Measurements from ENCODE around the gene HRH1. TPM values are rescaled to one million over a fixed set of nuclear protein-coding genes. Genes with fewer than 3 reads are reported as not detected.

The HRH1 gene
- total and polyA plus RNA-seq, 2 experiments from 2014 or later = not detected

GRCh38 chr3:11156026-11156410 is 1.7 kb downstream of the HRH1 start (continued):
- TF ChIP-seq CREB1 (CRISPR knock-in tag; IDR thresholded peaks at IDR 0.05; ENCODE audit: low read depth) (no peak), EZH2 (IDR thresholded peaks at IDR 0.05; ENCODE audit: low read depth, unreplicated experiment) (no peak), CTCF (conservative IDR thresholded peaks at IDR 0.05; ENCODE audit: low read depth in 2 of 2) (no peak), NANOG (IDR thresholded peaks at IDR 0.05; ENCODE audit: borderline replicate concordance) (no peak), STAT1 (IDR thresholded peaks at IDR 0.05; ENCODE audit: unreplicated experiment) (no peak), JUNB (IDR thresholded peaks at IDR 0.05; ENCODE audit: unreplicated experiment) (no peak)

- H3K27me3 Mint-ChIP-seq (ENCODE audit: insufficient read depth, low read depth, poor library complexity) = peaks cover 33% of the 10 kb centered on the region
- peaks cover 10% of the 10 kb centered on the region; the same call in 2 of the 3 replicates for H3K4me1 Mint-ChIP-seq
- H3K27ac Mint-ChIP-seq = no peak overlapping the region
- Histone ChIP-seq H4K20me1 (replicated peaks; ENCODE audit: insufficient read depth) (no peaks in the 10 kb centered on the region), H3K4me2 (no peak overlapping the region), H3K79me2 (replicated peaks; ENCODE audit: insufficient read depth) (no peaks in the 10 kb centered on the region), H3K27ac (ENCODE audit: low read depth) (no peak overlapping the region), H3F3A (replicated peaks; ENCODE audit: low read depth) (no peaks in the 10 kb centered on the region), H3K4me1 (ENCODE audit: insufficient read depth) (peaks cover 5% of the 10 kb centered on the region; the same call in 1 of the 2 replicates), H3K36me3 (ENCODE audit: insufficient read depth) (no peaks in the 10 kb centered on the region), H3K9me2 (ENCODE audit: insufficient read depth) (no peaks in the 10 kb centered on the region), H3K27me3 (ENCODE audit: insufficient read depth) (peaks cover 48% of the 10 kb centered on the region), H2AFZ (no peak overlapping the region), H3K4me3 (no peak overlapping the region)
- H3K36me3 Mint-ChIP-seq (ENCODE audit: low read depth) = no peaks in the 10 kb centered on the region
- DNase-seq (ENCODE audit: low spot score) = no peak
- H3K9me3 Mint-ChIP-seq = 0 out of 3 replicates have a peak, but pooled peaks cover 3% of the 10 kb centered on the region
- no peak for ATAC-seq
- no peak overlapping the region for H3K4me3 Mint-ChIP-seq
- TF ChIP-seq NANOG (IDR thresholded peaks at IDR 0.05; ENCODE audit: borderline replicate concordance) (no peak), REST (IDR thresholded peaks at IDR 0.05; ENCODE audit: unreplicated experiment) (no peak), STAT1 (IDR thresholded peaks at IDR 0.05; ENCODE audit: unreplicated experiment) (no peak), EZH2phosphoT487 (IDR thresholded peaks at IDR 0.05; ENCODE audit: unreplicated experiment) (no peak), JUNB (IDR thresholded peaks at IDR 0.05; ENCODE audit: unreplicated experiment) (no peak), POLR2AphosphoS5 (IDR thresholded peaks at IDR 0.05; ENCODE audit: low read depth) (no peak), EZH2 (IDR thresholded peaks at IDR 0.05; ENCODE audit: low read depth, unreplicated experiment) (no peak), ETS1 (IDR thresholded peaks at IDR 0.05) (no peak), ZNF114 (CRISPR knock-in tag; IDR thresholded peaks at IDR 0.05) (no peak), CTCF (conservative IDR thresholded peaks at IDR 0.05; ENCODE audit: low read depth in 2 of 2) (no peak), ZNF331 (CRISPR knock-in tag; IDR thresholded peaks at IDR 0.05; ENCODE audit: low read depth) (no peak), CREB1 (CRISPR knock-in tag; IDR thresholded peaks at IDR 0.05; ENCODE audit: low read depth) (no peak)
Observed at GRCh38 chr3:11157421-11157820, 3.1 kb downstream of the HRH1 start.
